ENCODE measurements around the gene MPRIP.

Gene MPRIP

GRCh38 chr17:17165666-17166308 is 123.5 kb downstream of the MPRIP start:
- DNase-seq (ENCODE audit: low spot score): no peak

GRCh38 chr17:17166446-17166845 is 124.2 kb downstream of the MPRIP start:
- DNase-seq (ENCODE audit: low spot score): no peak

GRCh38 chr17:17167356-17167755 is 125.1 kb downstream of the MPRIP start:
- no peak for DNase-seq (ENCODE audit: low spot score)

GRCh38 chr17:17167986-17168385 is 125.7 kb downstream of the MPRIP start:
- no peak for DNase-seq (ENCODE audit: low spot score)

- DNase-seq (ENCODE audit: low spot score): no peak
These were observed 126.1 kb downstream of the MPRIP start for GRCh38 chr17:17168401-17168800.

- no peak for DNase-seq (ENCODE audit: low spot score)
These were observed 127.1 kb downstream of the MPRIP start for GRCh38 chr17:17169396-17169795.

- no peak for DNase-seq (ENCODE audit: low spot score)
These were observed 128.2 kb downstream of the MPRIP start for GRCh38 chr17:17170346-17170985.

- DNase-seq (ENCODE audit: low spot score): no peak
These were observed 128.9 kb downstream of the MPRIP start for GRCh38 chr17:17171186-17171585.

GRCh38 chr17:17172001-17172939 is 130.0 kb downstream of the MPRIP start:
- DNase-seq (ENCODE audit: low spot score): no peak

- no peak for DNase-seq (ENCODE audit: low spot score)
These were observed 130.7 kb downstream of the MPRIP start for GRCh38 chr17:17172990-17173389.

- no peak for DNase-seq (ENCODE audit: low spot score)
These were observed 131.7 kb downstream of the MPRIP start for GRCh38 chr17:17173921-17174320.

GRCh38 chr17:17175340-17175739 is 133.1 kb downstream of the MPRIP start:
- DNase-seq (ENCODE audit: low spot score): no peak

- no peak for DNase-seq (ENCODE audit: low spot score)
These were observed 133.7 kb downstream of the MPRIP start for GRCh38 chr17:17175917-17176316.

- DNase-seq (ENCODE audit: low spot score): no peak
These were observed 134.1 kb downstream of the MPRIP start for GRCh38 chr17:17176341-17176740.

GRCh38 chr17:17177176-17177575 is 134.9 kb downstream of the MPRIP start:
- no peak for DNase-seq (ENCODE audit: low spot score)

GRCh38 chr17:17179371-17179827 is 137.1 kb downstream of the MPRIP start:
- DNase-seq (ENCODE audit: low spot score): no peak

GRCh38 chr17:17180141-17180603 is 137.9 kb downstream of the MPRIP start:
- no peak for DNase-seq (ENCODE audit: low spot score)

- no peak for DNase-seq (ENCODE audit: low spot score)
These were observed 138.7 kb downstream of the MPRIP start for GRCh38 chr17:17180741-17181525.

GRCh38 chr17:17181666-17182597 is 139.7 kb downstream of the MPRIP start:
- no peak for DNase-seq (ENCODE audit: low spot score)

GRCh38 chr17:17182598-17183136 is 140.4 kb downstream of the MPRIP start:
- DNase-seq (ENCODE audit: low spot score): no peak
